H1 (cell line): ENCODE measurements around the gene SZT2. TPM values are rescaled to one million over a fixed set of nuclear protein-coding genes. Genes with fewer than 3 reads are reported as not detected.

Experiments used
- CTCF ChIA-PET: fragments of 300-600 bp; sonication (Branson Sonifier 250); formaldehyde crosslinking; loops from one replicate; lab custom pipeline; 2021; ENCODE audit not compliant: partially characterized antibody; lab: Charles Lee
- POLR2A ChIA-PET: fragments of 300-600 bp; sonication (Branson Sonifier 250); formaldehyde crosslinking; loops from one replicate; lab custom pipeline; 2021; ENCODE audit warnings: inconsistent platforms; ENCODE audit not compliant: partially characterized antibody; lab: Charles Lee
- DNase-seq, 2 experiments: peaks; one replicate each; pipeline versions ENCODE4 v3.0.0 to v3.0.0-alpha.2; 2010 to 2022; ENCODE audit warnings: low spot score in 2 of 2, low read depth in 1 of 2, mixed read lengths in 1 of 2
- FAIRE-seq: peaks from 2 replicates; lab custom pipeline; 2011; peaks lifted over from hg19 to GRCh38; lab: Jason Lieb, UNC
- H2AFZ ChIP-seq: 2 replicates; pipeline ENCODE4 v1.8.1; 2012; ENCODE audit warnings: low read length, inconsistent platforms
- H2AK5ac ChIP-seq: 2 replicates; pipeline ENCODE4 v1.6.1; 2013; ENCODE audit warnings: low read depth, low read length
- H2BK120ac ChIP-seq: replicated peaks from 2 replicates; pipeline ENCODE3; 2013; ENCODE audit warnings: low read depth, low read length, inconsistent platforms
- H2BK12ac ChIP-seq: 2 replicates; pipeline ENCODE4 v1.6.1; 2013; ENCODE audit warnings: low read depth, low read length
- H2BK15ac ChIP-seq: 2 replicates; pipeline ENCODE4 v1.6.1; 2013; ENCODE audit warnings: low read length
- H2BK20ac ChIP-seq: 2 replicates; pipeline ENCODE4 v1.6.1; 2013; ENCODE audit warnings: low read length
- H2BK5ac ChIP-seq: 2 replicates; pipeline ENCODE4 v1.6.1; 2013; ENCODE audit warnings: low read depth, low read length
- H3K14ac ChIP-seq: 2 replicates; pipeline ENCODE4 v1.6.1; 2013; ENCODE audit warnings: inconsistent platforms; ENCODE audit not compliant: insufficient read length
- H3K18ac ChIP-seq: 2 replicates; pipeline ENCODE4 v1.6.1; 2013; ENCODE audit warnings: low read length; ENCODE audit errors: extremely low read depth
- H3K23ac ChIP-seq: 2 replicates; pipeline ENCODE4 v1.6.1; 2013; ENCODE audit warnings: inconsistent platforms; ENCODE audit not compliant: insufficient read length
- H3K23me2 ChIP-seq: 2 replicates; pipeline ENCODE4 v1.6.1; 2013; ENCODE audit warnings: low read depth, low read length
- H3K27ac ChIP-seq: 2 replicates; pipeline ENCODE4 v1.6.1; 2011; ENCODE audit warnings: low read depth, low read length, inconsistent platforms
- H3K27me3 ChIP-seq, 4 experiments: replicated peaks in 1 of 4; 1 replicate in 1 of 4; 2 replicates in 3 of 4; pipeline versions ENCODE4 v1.6.1 to v1.8.1; 2011 to 2013; ENCODE audit warnings: low read length in 3 of 4, mild to moderate bottlenecking in 3 of 4, inconsistent platforms in 2 of 4, mixed read lengths in 2 of 4, moderate library complexity in 1 of 4; ENCODE audit not compliant: control insufficient read depth in 3 of 4, insufficient read depth in 3 of 4; ENCODE audit errors: extremely low read depth in 1 of 4
- H3K36me3 ChIP-seq, 4 experiments: 2 replicates each; pipeline versions ENCODE4 v1.6.1 to v1.8.1; 2011 to 2013; ENCODE audit warnings: mild to moderate bottlenecking in 4 of 4, low read length in 3 of 4, moderate library complexity in 2 of 4, control low read depth in 1 of 4, inconsistent platforms in 1 of 4; ENCODE audit not compliant: insufficient read depth in 4 of 4, control insufficient read depth in 2 of 4
- H3K4ac ChIP-seq: replicated peaks from 2 replicates; pipeline ENCODE3; 2013; ENCODE audit warnings: low read length, low read depth, mixed read lengths, inconsistent platforms; ENCODE audit not compliant: insufficient read length
- H3K4me1 ChIP-seq, 4 experiments: replicated peaks in 1 of 4; 1 replicate in 1 of 4; 2 replicates in 3 of 4; pipeline versions ENCODE4 v1.6.1 to v1.8.1; 2011 to 2013; ENCODE audit warnings: low read length in 3 of 4, inconsistent platforms in 2 of 4, mixed read lengths in 1 of 4; ENCODE audit not compliant: insufficient read depth in 4 of 4, control insufficient read depth in 3 of 4
- H3K4me2 ChIP-seq, 2 experiments: 2 replicates each; pipeline versions ENCODE4 v1.6.1 to v1.8.1; 2011 to 2013; ENCODE audit warnings: low read depth in 2 of 2, low read length in 2 of 2, control low read depth in 1 of 2, inconsistent platforms in 1 of 2, mild to moderate bottlenecking in 1 of 2; ENCODE audit not compliant: insufficient read depth in 1 of 2
- H3K4me3 ChIP-seq, 4 experiments: fragments of 200-600, 300-600 bp in 1 of 4; sonication (generic), shearing (Covaris generic), sonication (Bioruptor Twin) in 1 of 4; 2 replicates each; pipeline versions ENCODE4 v1.5.1 to v1.8.1; 2011 to 2016; ENCODE audit warnings: low read length in 4 of 4, low read depth in 3 of 4, control low read depth in 2 of 4, inconsistent platforms in 2 of 4, mild to moderate bottlenecking in 2 of 4, mixed read lengths in 1 of 4, moderate library complexity in 1 of 4; ENCODE audit not compliant: insufficient read depth in 2 of 4; ENCODE audit errors: extremely low read depth in 1 of 4
- H3K56ac ChIP-seq: replicated peaks from 2 replicates; pipeline ENCODE3; 2013; ENCODE audit warnings: low read depth, mild to moderate bottlenecking, mixed read lengths, low read length, inconsistent platforms; ENCODE audit not compliant: insufficient read length
- H3K79me1 ChIP-seq: 2 replicates; pipeline ENCODE4 v1.6.1; 2013; ENCODE audit warnings: low read depth, low read length, control low read depth
- H3K79me2 ChIP-seq, 2 experiments: 2 replicates each; pipeline versions ENCODE4 v1.6.1 to v1.8.1; 2012 to 2013; ENCODE audit warnings: low read length in 2 of 2, mild to moderate bottlenecking in 2 of 2, inconsistent platforms in 1 of 2; ENCODE audit not compliant: insufficient read depth in 2 of 2, control insufficient read depth in 1 of 2
- H3K9ac ChIP-seq, 4 experiments: replicated peaks in 1 of 4; 1 replicate in 1 of 4; 2 replicates in 3 of 4; pipeline versions ENCODE4 v1.6.1 to v1.8.1; 2011 to 2013; ENCODE audit warnings: low read depth in 3 of 4, low read length in 3 of 4, control low read depth in 2 of 4, mild to moderate bottlenecking in 2 of 4, moderate library complexity in 2 of 4, inconsistent platforms in 1 of 4; ENCODE audit errors: extremely low read depth in 1 of 4
- H3K9me3 ChIP-seq, 2 experiments: 2 replicates each; pipeline versions ENCODE4 v1.6.1 to v1.8.1; 2012 to 2013; ENCODE audit warnings: mild to moderate bottlenecking in 2 of 2, moderate library complexity in 2 of 2, control low read depth in 1 of 2, inconsistent platforms in 1 of 2, low read depth in 1 of 2, low read length in 1 of 2, mixed read lengths in 1 of 2; ENCODE audit not compliant: insufficient read depth in 2 of 2
- H4K20me1 ChIP-seq, 2 experiments: replicated peaks in 1 of 2; 2 replicates each; pipeline versions ENCODE3 to v1.8.1; 2011 to 2013; ENCODE audit warnings: inconsistent platforms in 2 of 2, low read length in 2 of 2, mild to moderate bottlenecking in 1 of 2; ENCODE audit not compliant: insufficient read depth in 2 of 2, control insufficient read depth in 1 of 2
- H4K5ac ChIP-seq: 2 replicates; pipeline ENCODE4 v1.6.1; 2013; ENCODE audit warnings: low read length, low read depth, mixed read lengths, inconsistent platforms; ENCODE audit not compliant: insufficient read length
- H4K8ac ChIP-seq: 2 replicates; pipeline ENCODE4 v1.8.0; 2013; ENCODE audit warnings: mild to moderate bottlenecking, moderate library complexity, low read length, inconsistent platforms; ENCODE audit not compliant: insufficient read depth; ENCODE audit errors: extremely low read depth
- H4K91ac ChIP-seq: replicated peaks from 2 replicates; pipeline ENCODE3; 2013; ENCODE audit warnings: low read length, mixed read lengths, inconsistent platforms; ENCODE audit not compliant: insufficient read length
- CEBPB ChIP-seq: IDR thresholded peaks from 2 replicates; pipeline ENCODE4 v1.6.1; 2012; ENCODE audit warnings: low read depth, low read length
- CHD2 ChIP-seq: IDR thresholded peaks from 2 replicates; pipeline ENCODE4 v1.6.1; 2012; ENCODE audit warnings: low read length, improper control_type of control experiment
- RBBP5 ChIP-seq: IDR thresholded peaks from 2 replicates; pipeline ENCODE4 v1.7.1; 2012; ENCODE audit warnings: low read depth, mild to moderate bottlenecking, inconsistent platforms, low read length, moderate library complexity, borderline replicate concordance
- RFX5 ChIP-seq: IDR thresholded peaks from 2 replicates; pipeline ENCODE4 v1.6.1; 2011; ENCODE audit warnings: low read depth, low read length, improper control_type of control experiment, borderline replicate concordance
- SP1 ChIP-seq: IDR thresholded peaks from 2 replicates; pipeline ENCODE4 v1.6.1; 2011; ENCODE audit warnings: low read depth, low read length
- SRF ChIP-seq: IDR thresholded peaks from 2 replicates; pipeline ENCODE4 v1.6.1; 2011; ENCODE audit warnings: mild to moderate bottlenecking, low read depth, low read length, moderate library complexity
- TBP ChIP-seq: IDR thresholded peaks from 2 replicates; pipeline ENCODE4 v1.6.1; 2011; ENCODE audit warnings: low read depth, low read length, improper control_type of control experiment
- WGBS, 2 experiments: shearing (Covaris generic) in 1 of 2; methylation state at CpG; one replicate each; pipeline versions ENCODE4 v1.1.6 to v1.1.7; 2013 to 2015; ENCODE audit warnings: low lambda C conversion rate in 2 of 2, mixed read lengths in 2 of 2, inconsistent platforms in 1 of 2, low coverage in 1 of 2, missing lambda C conversion rate in 1 of 2; ENCODE audit not compliant: insufficient replicate concordance in 2 of 2, insufficient coverage in 1 of 2, insufficient read length in 1 of 2; ENCODE audit errors: extremely low coverage in 1 of 2, missing lambda C conversion rate in 1 of 2; 5-methylcytosine and 5-hydroxymethylcytosine counted together
- polyA plus RNA-seq, 7 experiments: library from polyadenylated mRNA; depleted of rRNA in 3 of 7; stranded (reverse) in 5 of 7; unstranded in 2 of 7; fragments of >200 nt in 5 of 7; fragments of 200-250 nt in 2 of 7; gene quantifications; 1 replicate in 5 of 7; 2 replicates in 1 of 7; 4 replicates in 1 of 7; pipeline versions ENCODE4 v1.2.1 to v1.2.3, GENCODE V29; 2011 to 2013; ENCODE audit warnings: missing spikeins in 2 of 7, mixed read lengths in 2 of 7
- total RNA-seq: library from RNA; stranded (reverse); fragmentation: NEBNext Ultra II Directional; extraction: Animal tissue kit (Norgen Biotek cat#: 25700); gene quantifications from 2 replicates; pipeline ENCODE4 v1.2.1, GENCODE V29; 2021
- TF ChIP-seq, protein P1 (sequence below): IDR thresholded peaks from 2 replicates; pipeline ENCODE4 v1.6.1; 2011; ENCODE audit warnings: low read depth, mild to moderate bottlenecking, low read length; ENCODE audit not compliant: insufficient read depth

Gene SZT2
- total and polyA plus RNA-seq, 2 of the 8 experiments (the other 6 are each of a cell fraction or from before 2014, with no cell fraction given): 4.7 to 12.9 TPM

DNA sequence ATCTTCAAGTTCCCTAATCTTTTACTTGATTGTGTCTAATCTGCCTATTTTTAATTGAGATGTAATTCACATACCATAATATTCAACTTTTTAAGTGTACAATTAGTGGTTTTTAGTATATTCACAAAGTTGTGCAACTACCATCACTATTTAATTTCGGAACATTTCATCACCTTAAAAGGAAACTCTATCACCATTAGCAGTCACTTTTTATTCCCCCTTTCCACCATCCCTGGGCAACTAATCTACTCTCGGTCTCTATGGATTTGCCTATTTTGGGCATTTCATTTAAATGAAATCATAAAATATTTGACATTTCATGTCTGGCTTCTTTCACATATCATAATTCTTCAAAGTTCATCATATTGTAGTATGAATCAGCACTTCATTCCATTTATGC is 94.7 kb downstream of the SZT2 start:
- H3K79me1 ChIP-seq: no peaks in the 10 kb centered on the region
- no peaks in the 10 kb centered on the region for H3K23me2 ChIP-seq
- DNase-seq (no peak), FAIRE-seq (no peak)
- H4K5ac ChIP-seq: no peak overlapping the region
- ChIA-PET CTCF (no interaction called here), POLR2A (interaction anchor here (1.1 kb wide), 1 partner anchor 167 kb away, joined by 3 read pairs; no protein-coding TSS in a partner anchor)
- H2BK20ac ChIP-seq: no peak overlapping the region
- no peak overlapping the region for H4K91ac ChIP-seq
- WGBS, 2 experiments: 87% methylated on average over 2 of the region's 2 CpGs; no CpG with 5 or more reads in 1 of the 2 experiments
- H2BK5ac ChIP-seq: no peak overlapping the region
- no peak overlapping the region for H3K4me2 ChIP-seq
- no peak overlapping the region for H3K9ac ChIP-seq
- H3K4ac ChIP-seq: no peak overlapping the region
- H3K9me3 ChIP-seq: no peaks in the 10 kb centered on the region
- H2AFZ ChIP-seq: no peak overlapping the region
- no peak overlapping the region for H2BK15ac ChIP-seq
- no peak overlapping the region for H2BK12ac ChIP-seq
- H3K56ac ChIP-seq: no peak overlapping the region
- H3K23ac ChIP-seq: no peak overlapping the region
- H3K14ac ChIP-seq: no peak overlapping the region
- TF ChIP-seq CEBPB (no peak), RFX5 (no peak), CHD2 (no peak), RBBP5 (no peak), SRF (no peak), SP1 (no peak), TBP (no peak)
- TF ChIP-seq, protein P1, sequence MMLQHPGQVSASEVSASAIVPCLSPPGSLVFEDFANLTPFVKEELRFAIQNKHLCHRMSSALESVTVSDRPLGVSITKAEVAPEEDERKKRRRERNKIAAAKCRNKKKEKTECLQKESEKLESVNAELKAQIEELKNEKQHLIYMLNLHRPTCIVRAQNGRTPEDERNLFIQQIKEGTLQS: no peak
- no peaks in the 10 kb centered on the region for H3K79me2 ChIP-seq
- no peak overlapping the region for H4K8ac ChIP-seq
- no peak overlapping the region for H3K4me3 ChIP-seq
- no peaks in the 10 kb centered on the region for H3K4me1 ChIP-seq
- no peaks in the 10 kb centered on the region for H3K36me3 ChIP-seq
- H4K20me1 ChIP-seq: no peaks in the 10 kb centered on the region
- H3K27ac ChIP-seq: no peak overlapping the region
- H3K18ac ChIP-seq: no peak overlapping the region
- H2AK5ac ChIP-seq: no peak overlapping the region
- no peaks in the 10 kb centered on the region for H3K27me3 ChIP-seq
- H2BK120ac ChIP-seq: no peak overlapping the region
